IMR-90 (cell line): ENCODE results near the gene OVCA2. TPM values are rescaled to one million over a fixed set of nuclear protein-coding genes. Genes with fewer than 3 reads are reported as not detected.
A peak's percentile ranks its signal among the peaks of the same experiment; 100 is the strongest.

ENCODE experiments used
- ATAC-seq: fragments of 200-7000 bp; cut with Tn5 transposase; 2 replicates; pipeline ENCODE4 v1.9.1; 2020; ENCODE audit warnings: low read depth, mild to moderate bottlenecking, moderate library complexity
- BruUV-seq: library from RNA; stranded (reverse); fragments of 400-500 nt; replicated peaks from 2 replicates; lab custom pipeline; 2021; lab: Mats Ljungman, UMichigan
- CTCF ChIA-PET: fragments of 300-600 bp; formaldehyde crosslinking; extraction: SDS; loops from one replicate; lab custom pipeline; 2021; ENCODE audit warnings: antibody characterized with exemption; lab: Yijun Ruan, JAX
- POLR2A ChIA-PET: fragments of 300-600 bp; sonication (Branson Sonifier 250); formaldehyde crosslinking; loops from one replicate; lab custom pipeline; 2022; ENCODE audit warnings: antibody characterized with exemption; ENCODE audit not compliant: unreplicated experiment; lab: Charles Lee
- DNase-seq: peaks from one replicate; pipeline ENCODE4 v3.0.0; 2013
- H2AFZ ChIP-seq: replicated peaks from 2 replicates; pipeline ENCODE3; 2013; ENCODE audit warnings: low read length, mild to moderate bottlenecking; ENCODE audit not compliant: poor library complexity
- H2AK5ac ChIP-seq: 2 replicates; pipeline ENCODE4 v1.6.1; 2013; ENCODE audit warnings: low read depth, low read length, inconsistent platforms
- H2AK9ac ChIP-seq: replicated peaks from 2 replicates; pipeline ENCODE3; 2013; ENCODE audit warnings: mild to moderate bottlenecking, low read depth, low read length, moderate library complexity; ENCODE audit not compliant: poor library complexity
- H2BK120ac ChIP-seq: 2 replicates; pipeline ENCODE4 v1.6.1; 2013; ENCODE audit warnings: low read depth, low read length, inconsistent platforms
- H2BK15ac ChIP-seq: 3 replicates; pipeline ENCODE4 v1.6.1; 2013; ENCODE audit warnings: low read depth, low read length, inconsistent platforms
- H2BK20ac ChIP-seq: 2 replicates; pipeline ENCODE4 v1.6.1; 2013; ENCODE audit warnings: low read depth, mild to moderate bottlenecking, inconsistent platforms, low read length, moderate library complexity
- H2BK5ac ChIP-seq: 2 replicates; pipeline ENCODE4 v1.6.1; 2013; ENCODE audit warnings: mild to moderate bottlenecking, low read depth, low read length, inconsistent platforms; ENCODE audit not compliant: poor library complexity, severe bottlenecking
- H3K14ac ChIP-seq: replicated peaks from 2 replicates; pipeline ENCODE4 v1.6.1; 2013; ENCODE audit warnings: low read depth, low read length, inconsistent platforms
- H3K18ac ChIP-seq: 2 replicates; pipeline ENCODE4 v1.6.1; 2013; ENCODE audit warnings: low read depth, low read length, control low read depth
- H3K23ac ChIP-seq: 2 replicates; pipeline ENCODE4 v1.6.1; 2013; ENCODE audit warnings: low read depth, low read length, inconsistent platforms
- H3K27ac ChIP-seq: 2 replicates; pipeline ENCODE4 v1.5.1; 2013; ENCODE audit warnings: mild to moderate bottlenecking, control low read depth, low read length; ENCODE audit not compliant: insufficient read depth
- H3K27me3 ChIP-seq: 2 replicates; pipeline ENCODE4 v1.6.1; 2013; ENCODE audit warnings: low read length; ENCODE audit not compliant: control insufficient read depth, insufficient read depth
- H3K36me3 ChIP-seq: 2 replicates; pipeline ENCODE4 v1.6.1; 2013; ENCODE audit warnings: low read length, mixed read lengths; ENCODE audit not compliant: control insufficient read depth, insufficient read depth
- H3K4ac ChIP-seq: 2 replicates; pipeline ENCODE4 v1.6.1; 2013; ENCODE audit warnings: low read depth, low read length, inconsistent platforms
- H3K4me1 ChIP-seq: 2 replicates; pipeline ENCODE4 v1.6.1; 2013; ENCODE audit warnings: low read length, mixed read lengths; ENCODE audit not compliant: control insufficient read depth, insufficient read depth
- H3K4me2 ChIP-seq: 2 replicates; pipeline ENCODE4 v1.6.1; 2013; ENCODE audit warnings: low read depth, mild to moderate bottlenecking, control low read depth, low read length, moderate library complexity
- H3K4me3 ChIP-seq: 2 replicates; pipeline ENCODE4 v1.5.1; 2013; ENCODE audit warnings: low read depth, mild to moderate bottlenecking, control low read depth, low read length, moderate library complexity; ENCODE audit not compliant: insufficient read depth
- H3K56ac ChIP-seq: 2 replicates; pipeline ENCODE4 v1.6.1; 2013; ENCODE audit warnings: low read length, inconsistent platforms; ENCODE audit not compliant: insufficient read depth; ENCODE audit errors: extremely low read depth
- H3K79me1 ChIP-seq, 2 experiments: 2 replicates each; pipeline ENCODE4 v1.6.1; 2013; ENCODE audit warnings: low read length in 2 of 2, inconsistent platforms in 1 of 2, low read depth in 1 of 2
- H3K9ac ChIP-seq: 2 replicates; pipeline ENCODE4 v1.6.1; 2013; ENCODE audit warnings: low read depth, low read length, control low read depth
- H3K9me1 ChIP-seq: 2 replicates; pipeline ENCODE4 v1.6.1; 2013; ENCODE audit warnings: low read length, inconsistent platforms; ENCODE audit not compliant: insufficient read depth
- H3K9me3 ChIP-seq: 2 replicates; pipeline ENCODE4 v1.6.1; 2013; ENCODE audit warnings: low read length; ENCODE audit not compliant: control insufficient read depth, insufficient read depth
- H4K20me1 ChIP-seq: 2 replicates; pipeline ENCODE4 v1.6.1; 2013; ENCODE audit warnings: low read length, inconsistent platforms; ENCODE audit not compliant: insufficient read depth
- H4K5ac ChIP-seq: 2 replicates; pipeline ENCODE4 v1.6.1; 2013; ENCODE audit warnings: mild to moderate bottlenecking, low read depth, low read length, control low read depth
- H4K8ac ChIP-seq, 2 experiments: 2 replicates each; pipeline ENCODE4 v1.6.1; 2013; ENCODE audit warnings: low read depth in 2 of 2, low read length in 2 of 2, control low read depth in 1 of 2, inconsistent platforms in 1 of 2
- H4K91ac ChIP-seq: 2 replicates; pipeline ENCODE4 v1.6.1; 2013; ENCODE audit warnings: low read depth, low read length, inconsistent platforms; ENCODE audit not compliant: insufficient read depth
- BHLHE40 ChIP-seq: fragments of 150-350 bp; IDR thresholded peaks from 2 replicates; pipeline ENCODE4 v1.6.1; 2016; ENCODE audit warnings: mild to moderate bottlenecking, low read depth, low read length
- CEBPB ChIP-seq: IDR thresholded peaks from 2 replicates; pipeline ENCODE4 v1.6.1; 2012; ENCODE audit warnings: low read depth, low read length, improper control_type of control experiment
- CHD1 ChIP-seq: IDR thresholded peaks from 2 replicates; pipeline ENCODE4 v1.6.1; 2012; ENCODE audit warnings: low read depth, low read length, improper control_type of control experiment
- FOS ChIP-seq: fragments of 150-350 bp; IDR thresholded peaks from 2 replicates; pipeline ENCODE4 v1.6.1; 2016; ENCODE audit warnings: low read depth, low read length
- MAZ ChIP-seq: IDR thresholded peaks from 2 replicates; pipeline ENCODE4 v1.6.1; 2012; ENCODE audit warnings: low read depth, mild to moderate bottlenecking, low read length, improper control_type of control experiment, moderate library complexity, borderline replicate concordance
- NFE2L2 ChIP-seq: fragments of 150-350 bp; IDR thresholded peaks from 2 replicates; pipeline ENCODE4 v1.6.1; 2016; ENCODE audit warnings: low read depth, mild to moderate bottlenecking, low read length
- POLR2A ChIP-seq: IDR thresholded peaks from 2 replicates; pipeline ENCODE4 v1.6.1; 2012; ENCODE audit warnings: mild to moderate bottlenecking, low read depth, low read length
- RAD21 ChIP-seq: IDR thresholded peaks from 2 replicates; pipeline ENCODE4 v1.6.1; 2012; ENCODE audit warnings: low read length, improper control_type of control experiment
- RCOR1 ChIP-seq: IDR thresholded peaks from 2 replicates; pipeline ENCODE4 v1.6.1; 2012; ENCODE audit warnings: mild to moderate bottlenecking, low read length, improper control_type of control experiment; ENCODE audit not compliant: insufficient replicate concordance
- RFX5 ChIP-seq: IDR thresholded peaks from 2 replicates; pipeline ENCODE4 v1.8.0; 2012; ENCODE audit warnings: low read depth, mild to moderate bottlenecking, low read length, moderate library complexity
- SMC3 ChIP-seq: fragments of 150-350 bp; IDR thresholded peaks from 2 replicates; pipeline ENCODE4 v1.6.1; 2016; ENCODE audit warnings: low read depth, mild to moderate bottlenecking, antibody characterized with exemption, low read length, moderate library complexity
- WGBS, 2 experiments: methylation state at CpG; one replicate each; pipeline versions ENCODE4 v1.1.5 to v1.1.7; 2013; ENCODE audit warnings: missing lambda C conversion rate in 2 of 2; ENCODE audit not compliant: insufficient read length in 1 of 2; ENCODE audit errors: extremely low coverage in 2 of 2; 5-methylcytosine and 5-hydroxymethylcytosine counted together
- dilution Hi-C: fragments of 300-500 bp; cut with HindIII; formaldehyde crosslinking; loops from one replicate; pipeline ENCODE4 v1.14.3; 2018; ENCODE audit warnings: low sequenced_read_pairs; ENCODE audit not compliant: unreplicated experiment
- in situ Hi-C: fragments of 300-500 bp; cut with MboI; formaldehyde crosslinking; loops from 3 replicates; pipeline ENCODE4 v1.14.3; 2019; ENCODE audit warnings: low sequenced_read_pairs, inconsistent platforms, mixed read lengths
- intact Hi-C: fragments of 100-400 bp; cut with micrococcal nuclease; formaldehyde crosslinking; loops from 2 replicates; pipeline ENCODE4 v1.10.0; 2022
- polyA plus RNA-seq, 3 experiments: library from polyadenylated mRNA; depleted of rRNA; stranded (reverse); fragments of >200 nt; gene quantifications; 2 replicates each; pipeline ENCODE4 v1.2.3, GENCODE V29; 2012; ENCODE audit warnings: low replicate concordance in 1 of 3
- total RNA-seq: library from RNA; depleted of rRNA; stranded (reverse); fragments of >200 nt; gene quantifications from 2 replicates; pipeline ENCODE4 v1.2.3, GENCODE V29; 2012
- TF ChIP-seq, protein P1 (sequence below): fragments of 150-350 bp; IDR thresholded peaks from 2 replicates; pipeline ENCODE4 v1.6.1; 2017; ENCODE audit warnings: mild to moderate bottlenecking, antibody characterized with exemption, low read length, low read depth
- TF ChIP-seq, protein P2 (sequence below): conservative IDR thresholded peaks from 2 replicates; pipeline ENCODE4 v1.5.1; 2012; ENCODE audit warnings: mild to moderate bottlenecking, low read depth, low read length, improper control_type of control experiment

The OVCA2 gene
- total and polyA plus RNA-seq, 2 of the 4 experiments (the other 2 are of a cell fraction): 38.7 to 46.9 TPM

DNA sequence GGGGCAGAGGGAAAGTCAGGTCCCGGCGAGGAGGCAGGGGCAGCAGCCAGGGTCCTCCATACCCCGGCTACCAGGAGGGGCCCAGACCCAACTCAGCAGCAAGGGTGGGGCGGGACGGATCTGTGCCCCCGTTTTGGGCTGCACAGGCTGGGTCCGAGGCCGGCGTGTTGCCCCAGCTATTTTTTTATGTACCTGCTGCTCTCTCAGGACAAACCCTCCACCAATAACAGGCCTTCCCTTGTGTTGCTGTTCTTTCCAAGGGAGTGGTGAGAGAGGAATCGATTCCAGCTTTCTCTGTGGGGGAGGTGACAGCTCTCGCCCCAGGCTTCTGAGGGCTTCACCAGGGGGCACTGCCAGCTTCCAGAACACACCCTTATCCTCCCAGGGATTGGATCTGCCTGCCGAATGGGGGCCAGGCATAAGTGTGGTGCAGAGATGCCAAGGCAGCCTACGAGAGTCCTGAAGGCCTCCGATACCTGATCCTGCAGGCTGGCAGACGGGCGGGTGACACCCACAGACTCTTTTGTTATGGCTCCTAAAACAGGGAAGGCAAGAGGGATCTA lies 39.0 kb upstream of the OVCA2 start:
- no peak overlapping the region for H2AK9ac ChIP-seq
- H2BK120ac ChIP-seq: no peak overlapping the region
- POLR2A ChIA-PET: no interaction called here
- H3K27ac ChIP-seq: no peak overlapping the region
- no peak overlapping the region for H3K56ac ChIP-seq
- intact Hi-C loops: no loop called here
- no peaks in the 10 kb centered on the region for H3K36me3 ChIP-seq
- H3K27me3 ChIP-seq: peaks cover 4% of the 10 kb centered on the region; the same call in 1 of the 2 replicates
- H3K79me1 ChIP-seq: no peaks in the 10 kb centered on the region
- no peak overlapping the region for H3K4me3 ChIP-seq
- H2AK5ac ChIP-seq: no peak overlapping the region
- H2BK20ac ChIP-seq: no peak overlapping the region
- TF ChIP-seq RFX5 (no peak), RAD21 (no peak), FOS (no peak), CHD1 (no peak), MAZ (no peak), CEBPB (no peak), NFE2L2 (no peak), POLR2A (no peak), SMC3 (no peak), BHLHE40 (no peak), RCOR1 (no peak)
- TF ChIP-seq, protein P1, sequence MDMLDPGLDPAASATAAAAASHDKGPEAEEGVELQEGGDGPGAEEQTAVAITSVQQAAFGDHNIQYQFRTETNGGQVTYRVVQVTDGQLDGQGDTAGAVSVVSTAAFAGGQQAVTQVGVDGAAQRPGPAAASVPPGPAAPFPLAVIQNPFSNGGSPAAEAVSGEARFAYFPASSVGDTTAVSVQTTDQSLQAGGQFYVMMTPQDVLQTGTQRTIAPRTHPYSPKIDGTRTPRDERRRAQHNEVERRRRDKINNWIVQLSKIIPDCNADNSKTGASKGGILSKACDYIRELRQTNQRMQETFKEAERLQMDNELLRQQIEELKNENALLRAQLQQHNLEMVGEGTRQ: no peak
- TF ChIP-seq, protein P2, sequence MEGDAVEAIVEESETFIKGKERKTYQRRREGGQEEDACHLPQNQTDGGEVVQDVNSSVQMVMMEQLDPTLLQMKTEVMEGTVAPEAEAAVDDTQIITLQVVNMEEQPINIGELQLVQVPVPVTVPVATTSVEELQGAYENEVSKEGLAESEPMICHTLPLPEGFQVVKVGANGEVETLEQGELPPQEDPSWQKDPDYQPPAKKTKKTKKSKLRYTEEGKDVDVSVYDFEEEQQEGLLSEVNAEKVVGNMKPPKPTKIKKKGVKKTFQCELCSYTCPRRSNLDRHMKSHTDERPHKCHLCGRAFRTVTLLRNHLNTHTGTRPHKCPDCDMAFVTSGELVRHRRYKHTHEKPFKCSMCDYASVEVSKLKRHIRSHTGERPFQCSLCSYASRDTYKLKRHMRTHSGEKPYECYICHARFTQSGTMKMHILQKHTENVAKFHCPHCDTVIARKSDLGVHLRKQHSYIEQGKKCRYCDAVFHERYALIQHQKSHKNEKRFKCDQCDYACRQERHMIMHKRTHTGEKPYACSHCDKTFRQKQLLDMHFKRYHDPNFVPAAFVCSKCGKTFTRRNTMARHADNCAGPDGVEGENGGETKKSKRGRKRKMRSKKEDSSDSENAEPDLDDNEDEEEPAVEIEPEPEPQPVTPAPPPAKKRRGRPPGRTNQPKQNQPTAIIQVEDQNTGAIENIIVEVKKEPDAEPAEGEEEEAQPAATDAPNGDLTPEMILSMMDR: no peak
- H4K5ac ChIP-seq: no peak overlapping the region
- in situ Hi-C loops: no loop called here
- H3K9me3 ChIP-seq: no peaks in the 10 kb centered on the region
- CTCF ChIA-PET: no interaction called here
- no peak for ATAC-seq
- H3K4ac ChIP-seq: no peak overlapping the region
- no peak overlapping the region for H2BK5ac ChIP-seq
- H2BK15ac ChIP-seq: no peak overlapping the region
- dilution Hi-C loops: no loop called here
- no peak overlapping the region for H3K18ac ChIP-seq
- BruUV-seq: no TSS peak
- H3K14ac ChIP-seq: no peak overlapping the region
- H4K8ac ChIP-seq: no peak overlapping the region
- peaks cover 8% of the 10 kb centered on the region for H3K4me1 ChIP-seq
- H4K20me1 ChIP-seq: no peaks in the 10 kb centered on the region
- no peak overlapping the region for H3K9ac ChIP-seq
- H4K91ac ChIP-seq: no peak overlapping the region
- no peaks in the 10 kb centered on the region for H3K9me1 ChIP-seq
- no peak for DNase-seq
- WGBS, 2 experiments: 85% methylated on average over 3 of the region's 16 CpGs; no CpG with 5 or more reads in 1 of the 2 experiments
- H2AFZ ChIP-seq: peak overlapping the region; percentile 23
- H3K4me2 ChIP-seq: no peak overlapping the region
- no peak overlapping the region for H3K23ac ChIP-seq
